ENCODE data around the gene MYRIP. TPM values are rescaled to one million over a fixed set of nuclear protein-coding genes. Genes with fewer than 3 reads are reported as not detected.

Gene MYRIP
- total and polyA plus RNA-seq, 10 of the 15 experiments (the other 5 are each of a cell fraction or from before 2014, with no cell fraction given), result 0.03 to 0.08 (median 0.04) TPM; not detected in 6

DNA sequence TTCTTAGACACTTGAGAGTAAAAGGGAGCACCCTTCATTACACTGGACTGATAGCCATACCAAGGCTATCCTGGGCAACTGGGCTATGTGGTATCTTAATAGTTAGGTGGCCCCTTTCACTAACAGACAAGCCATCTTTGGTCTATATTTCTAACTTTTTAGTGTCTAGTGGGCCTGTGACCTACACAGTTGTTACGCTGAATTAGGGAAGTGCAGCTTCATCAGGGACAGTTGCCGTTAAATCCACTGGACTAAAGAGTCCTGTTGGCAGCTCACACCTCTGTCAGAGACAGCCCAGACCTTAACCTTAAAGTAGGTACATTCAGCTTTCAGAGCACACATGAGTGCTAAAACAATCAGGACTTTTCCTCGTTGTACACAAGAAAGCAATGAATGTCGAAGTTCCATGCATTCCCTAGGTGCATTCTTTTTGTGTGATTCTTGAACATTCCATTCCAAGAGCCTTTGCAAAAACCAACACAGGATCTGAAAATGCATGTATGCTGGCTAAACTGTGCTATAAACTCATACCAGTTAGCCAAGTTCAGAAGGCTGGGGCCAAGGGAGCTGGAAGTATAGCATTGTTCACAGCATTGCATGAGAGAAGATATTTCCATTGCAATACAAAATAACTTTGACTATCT is 269.9 kb downstream of the MYRIP start:
- ChIA-PET SMC1A (ENCODE audit: uncharacterized antibody, unreplicated experiment) (interaction anchor here (0.7 to 1.1 kb wide), 2 partner anchors 11 to 41 kb away, joined by 3 read pairs; no protein-coding TSS in a partner anchor), CTCF (no interaction called here), POLR2A (no interaction called here), RAD21 (ENCODE audit: unreplicated experiment) (no interaction called here)
- Histone ChIP-seq H3K36me3 (ENCODE audit: control insufficient read depth in 2 of 2, insufficient read depth in 2 of 2, low read length in 1 of 2) (no peaks in the 10 kb centered on the region), H3K9ac (ENCODE audit: control insufficient read depth, insufficient read depth, low read length) (no peak overlapping the region), H3K4me1 (ENCODE audit: control insufficient read depth, insufficient read depth, low read length) (no peaks in the 10 kb centered on the region), H4K20me1 (ENCODE audit: control insufficient read depth, insufficient read depth) (no peaks in the 10 kb centered on the region), H3K27ac (ENCODE audit: control insufficient read depth, insufficient read depth) (no peak overlapping the region), H3K79me2 (ENCODE audit: control insufficient read depth, insufficient read depth, low read length) (no peaks in the 10 kb centered on the region), H2AFZ (ENCODE audit: control insufficient read depth, low read depth, low read length) (no peak overlapping the region), H3K4me2 (ENCODE audit: control insufficient read depth, insufficient read depth) (no peak overlapping the region), H3K9me3 (replicated peaks; ENCODE audit: control insufficient read depth, insufficient read depth, low read length) (no peaks in the 10 kb centered on the region), H3K27me3 (replicated peaks in 1 of 2; ENCODE audit: control insufficient read depth in 2 of 2, insufficient read depth in 2 of 2, low read length in 1 of 2) (no peaks in the 10 kb centered on the region), H3K4me3 (no peak overlapping the region)
- intact Hi-C loops (cut with micrococcal nuclease; ENCODE audit: unreplicated experiment), result no loop called here
- no peak for FAIRE-seq
- ATAC-seq, result no peak
- TF ChIP-seq, protein P1, sequence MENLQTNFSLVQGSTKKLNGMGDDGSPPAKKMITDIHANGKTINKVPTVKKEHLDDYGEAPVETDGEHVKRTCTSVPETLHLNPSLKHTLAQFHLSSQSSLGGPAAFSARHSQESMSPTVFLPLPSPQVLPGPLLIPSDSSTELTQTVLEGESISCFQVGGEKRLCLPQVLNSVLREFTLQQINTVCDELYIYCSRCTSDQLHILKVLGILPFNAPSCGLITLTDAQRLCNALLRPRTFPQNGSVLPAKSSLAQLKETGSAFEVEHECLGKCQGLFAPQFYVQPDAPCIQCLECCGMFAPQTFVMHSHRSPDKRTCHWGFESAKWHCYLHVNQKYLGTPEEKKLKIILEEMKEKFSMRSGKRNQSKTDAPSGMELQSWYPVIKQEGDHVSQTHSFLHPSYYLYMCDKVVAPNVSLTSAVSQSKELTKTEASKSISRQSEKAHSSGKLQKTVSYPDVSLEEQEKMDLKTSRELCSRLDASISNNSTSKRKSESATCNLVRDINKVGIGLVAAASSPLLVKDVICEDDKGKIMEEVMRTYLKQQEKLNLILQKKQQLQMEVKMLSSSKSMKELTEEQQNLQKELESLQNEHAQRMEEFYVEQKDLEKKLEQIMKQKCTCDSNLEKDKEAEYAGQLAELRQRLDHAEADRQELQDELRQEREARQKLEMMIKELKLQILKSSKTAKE (IDR thresholded peaks at IDR 0.05; ENCODE audit: low read depth, poor library complexity, severe bottlenecking), result no peak
- TF ChIP-seq TARDBP (IDR thresholded peaks at IDR 0.05; ENCODE audit: borderline replicate concordance), result no peak
- no peak for TF ChIP-seq SMC3 (IDR thresholded peaks at IDR 0.05; ENCODE audit: borderline replicate concordance, low read length)
- no peak for TF ChIP-seq CREM (IDR thresholded peaks at IDR 0.05; ENCODE audit: low read depth)
- TF ChIP-seq YY1 (IDR thresholded peaks at IDR 0.05; ENCODE audit: low read depth, low read length), result no peak
- no peak for TF ChIP-seq BHLHE40 (IDR thresholded peaks at IDR 0.05; ENCODE audit: borderline replicate concordance in 1 of 2, low read depth in 2 of 2, low read length in 1 of 2)
- TF ChIP-seq IKZF2 (IDR thresholded peaks at IDR 0.05), result no peak
- no peak for TF ChIP-seq IKZF1 (conservative IDR thresholded peaks at IDR 0.05)
- no peak for TF ChIP-seq POLR2AphosphoS2 (IDR thresholded peaks at IDR 0.05; ENCODE audit: low read depth, low read length)
- TF ChIP-seq SP1 (IDR thresholded peaks at IDR 0.05; ENCODE audit: low read depth, low read length), result no peak
- no peak for TF ChIP-seq KLF5 (IDR thresholded peaks at IDR 0.05; ENCODE audit: partially characterized antibody)
- TF ChIP-seq CUX1 (IDR thresholded peaks at IDR 0.05; ENCODE audit: insufficient replicate concordance, low read depth, low read length), result no peak
- TF ChIP-seq SRF (IDR thresholded peaks at IDR 0.05; ENCODE audit: low read depth in 2 of 2, low read length in 2 of 2), result no peak
- no TSS peak for BruUV-seq (replicated peaks)
- WGBS (ENCODE audit: insufficient coverage, insufficient replicate concordance, low lambda C conversion rate, missing lambda C conversion rate), result 25% methylated on average over 4 of the region's 4 CpGs
- in situ Hi-C loops (cut with MboI), result no loop called here
- no peak for DNase-seq (ENCODE audit: low read depth, low spot score)

Measured in GM12878 (cell line).